ENCODE data around the gene SDHC. TPM values are rescaled to one million over a fixed set of nuclear protein-coding genes. Genes with fewer than 3 reads are reported as not detected.
A peak's percentile ranks its signal among the peaks of the same experiment; 100 is the strongest.

SDHC gene
- total RNA-seq, 3 donors from 2014 or later, result 194 to 244 (median 244) TPM

- no peak for TF ChIP-seq CTCF (IDR thresholded peaks at IDR 0.05)
These were observed 9.0 kb upstream of the SDHC start for GRCh38 chr1:161304927-161305866.

GRCh38 chr1:161305867-161306519 lies 8.2 kb upstream of the SDHC start:
- H3K9me3 ChIP-seq, result no peaks in the 10 kb centered on the region
- peak; percentile 99 for ATAC-seq
- H3K4me3 ChIP-seq, result peak overlapping the region; percentile 44
- DNase-seq, result peak; percentile 87 to 93 (median 92)
- H3K4me1 ChIP-seq (ENCODE audit: low read depth), result peaks cover 9% of the 10 kb centered on the region
- intact Hi-C loops (cut with DNase I, micrococcal nuclease), result no loop called here
- peak; percentile 28 for TF ChIP-seq CTCF (IDR thresholded peaks at IDR 0.05)
- H3K36me3 ChIP-seq (ENCODE audit: low read depth), result no peaks in the 10 kb centered on the region

More at GRCh38 chr1:161304927-161305866, 9.0 kb upstream of the SDHC start:
- ATAC-seq (peak; percentile 25), DNase-seq (peak in 2 of 3 donors; percentile 38 to 48)
- no peaks in the 10 kb centered on the region for H3K36me3 ChIP-seq (ENCODE audit: low read depth)
- intact Hi-C loops (cut with DNase I, micrococcal nuclease), result no loop called here
- H3K4me3 ChIP-seq, result peak overlapping the region; percentile 44
- H3K9me3 ChIP-seq, result no peaks in the 10 kb centered on the region
- H3K4me1 ChIP-seq (ENCODE audit: low read depth), result peaks cover 9% of the 10 kb centered on the region

- H3K36me3 ChIP-seq (ENCODE audit: low read depth), result no peaks in the 10 kb centered on the region
- intact Hi-C loops (cut with DNase I, micrococcal nuclease), result no loop called here
- no peak for TF ChIP-seq CTCF (IDR thresholded peaks at IDR 0.05)
- no peaks in the 10 kb centered on the region for H3K9me3 ChIP-seq
- DNase-seq (peak in 1 of 3 donors; percentile 56), ATAC-seq (no peak)
- peaks cover 9% of the 10 kb centered on the region for H3K4me1 ChIP-seq (ENCODE audit: low read depth)
- H3K4me3 ChIP-seq, result no peak overlapping the region
These were observed 6.9 kb upstream of the SDHC start for GRCh38 chr1:161307230-161307768.

GRCh38 chr1:161307892-161308638 lies 6.1 kb upstream of the SDHC start:
- Histone ChIP-seq H3K4me3 (no peak overlapping the region), H3K4me1 (ENCODE audit: low read depth) (peaks cover 9% of the 10 kb centered on the region), H3K9me3 (no peaks in the 10 kb centered on the region), H3K36me3 (ENCODE audit: low read depth) (no peaks in the 10 kb centered on the region)
- no peak for TF ChIP-seq CTCF (IDR thresholded peaks at IDR 0.05)
- ATAC-seq (no peak), DNase-seq (no peak)
- intact Hi-C loops (cut with DNase I, micrococcal nuclease), result no loop called here

- H3K36me3 ChIP-seq (ENCODE audit: low read depth), result no peaks in the 10 kb centered on the region
- no peak within 1 kb of the TSS for H3K4me3 ChIP-seq
- ATAC-seq (no peak), DNase-seq (no peak)
- TF ChIP-seq CTCF (IDR thresholded peaks at IDR 0.05), result no peak
- H3K4me1 ChIP-seq (ENCODE audit: low read depth), result peaks cover 8% of the 10 kb centered on the region
- no peaks in the 10 kb centered on the region for H3K9me3 ChIP-seq
- intact Hi-C loops (cut with DNase I, micrococcal nuclease), result no loop called here
These were observed 4.3 kb upstream of the SDHC start, which contains the start of gene MPZ for GRCh38 chr1:161309868-161310267. MPZ (minus strand) TSS chr1:161309968; CDS start chr1:161309905, 63 bp downstream.
